ENCODE results near the gene STAG2.

DNA sequence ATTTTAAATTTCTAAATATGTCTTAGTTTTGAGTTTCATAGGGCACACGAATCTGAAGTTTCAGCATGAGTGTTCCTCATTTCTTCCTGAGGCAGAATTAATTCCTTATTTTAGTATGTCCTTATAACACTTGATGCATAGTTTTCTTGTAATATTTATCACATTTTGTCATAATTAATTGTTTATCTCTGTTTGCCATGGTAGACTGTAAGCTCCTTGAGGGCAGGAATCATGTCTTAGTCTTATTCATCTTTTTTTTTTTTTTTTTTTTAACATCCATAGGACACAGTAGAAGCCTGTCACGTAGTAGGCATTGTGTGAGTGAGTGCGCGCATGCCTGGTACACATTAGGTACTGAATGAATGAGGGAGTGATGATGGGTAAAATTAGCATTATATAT is 131.7 kb downstream of the STAG2 start:
- TF ChIP-seq POLR2A (IDR thresholded peaks at IDR 0.05), result no peak
- TF ChIP-seq, protein P1, sequence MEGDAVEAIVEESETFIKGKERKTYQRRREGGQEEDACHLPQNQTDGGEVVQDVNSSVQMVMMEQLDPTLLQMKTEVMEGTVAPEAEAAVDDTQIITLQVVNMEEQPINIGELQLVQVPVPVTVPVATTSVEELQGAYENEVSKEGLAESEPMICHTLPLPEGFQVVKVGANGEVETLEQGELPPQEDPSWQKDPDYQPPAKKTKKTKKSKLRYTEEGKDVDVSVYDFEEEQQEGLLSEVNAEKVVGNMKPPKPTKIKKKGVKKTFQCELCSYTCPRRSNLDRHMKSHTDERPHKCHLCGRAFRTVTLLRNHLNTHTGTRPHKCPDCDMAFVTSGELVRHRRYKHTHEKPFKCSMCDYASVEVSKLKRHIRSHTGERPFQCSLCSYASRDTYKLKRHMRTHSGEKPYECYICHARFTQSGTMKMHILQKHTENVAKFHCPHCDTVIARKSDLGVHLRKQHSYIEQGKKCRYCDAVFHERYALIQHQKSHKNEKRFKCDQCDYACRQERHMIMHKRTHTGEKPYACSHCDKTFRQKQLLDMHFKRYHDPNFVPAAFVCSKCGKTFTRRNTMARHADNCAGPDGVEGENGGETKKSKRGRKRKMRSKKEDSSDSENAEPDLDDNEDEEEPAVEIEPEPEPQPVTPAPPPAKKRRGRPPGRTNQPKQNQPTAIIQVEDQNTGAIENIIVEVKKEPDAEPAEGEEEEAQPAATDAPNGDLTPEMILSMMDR (IDR thresholded peaks at IDR 0.05), result no peak
